GM12874 (cell line): ENCODE measurements around the gene ROCK1.

Experiments used
- TF ChIP-seq, protein P1 (sequence below): IDR thresholded peaks from 2 replicates; pipeline ENCODE4 v1.5.1; 2011; ENCODE audit warnings: low read depth, mild to moderate bottlenecking, control low read depth, low read length, moderate library complexity; ENCODE audit not compliant: insufficient read depth

ROCK1 gene

DNA sequence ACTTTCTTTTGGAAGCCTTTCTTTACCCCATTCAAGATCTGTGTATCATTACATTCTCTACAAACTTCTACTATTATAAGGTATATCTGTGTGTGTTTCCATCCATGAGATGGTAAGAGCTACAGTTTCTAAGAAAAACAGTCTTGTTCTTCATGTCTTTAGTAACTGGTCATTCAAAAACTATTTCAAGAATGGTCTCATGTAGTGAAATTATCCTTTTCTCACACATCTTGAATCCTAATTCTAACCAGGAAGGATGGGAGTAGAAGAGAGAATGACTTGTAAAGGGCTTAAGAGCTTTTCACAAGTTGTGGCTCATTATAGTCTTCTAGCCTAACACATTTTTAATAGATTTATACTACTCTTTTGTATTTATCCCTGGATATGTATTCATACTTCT, 47.3 kb downstream of the ROCK1 start:
- TF ChIP-seq, protein P1, sequence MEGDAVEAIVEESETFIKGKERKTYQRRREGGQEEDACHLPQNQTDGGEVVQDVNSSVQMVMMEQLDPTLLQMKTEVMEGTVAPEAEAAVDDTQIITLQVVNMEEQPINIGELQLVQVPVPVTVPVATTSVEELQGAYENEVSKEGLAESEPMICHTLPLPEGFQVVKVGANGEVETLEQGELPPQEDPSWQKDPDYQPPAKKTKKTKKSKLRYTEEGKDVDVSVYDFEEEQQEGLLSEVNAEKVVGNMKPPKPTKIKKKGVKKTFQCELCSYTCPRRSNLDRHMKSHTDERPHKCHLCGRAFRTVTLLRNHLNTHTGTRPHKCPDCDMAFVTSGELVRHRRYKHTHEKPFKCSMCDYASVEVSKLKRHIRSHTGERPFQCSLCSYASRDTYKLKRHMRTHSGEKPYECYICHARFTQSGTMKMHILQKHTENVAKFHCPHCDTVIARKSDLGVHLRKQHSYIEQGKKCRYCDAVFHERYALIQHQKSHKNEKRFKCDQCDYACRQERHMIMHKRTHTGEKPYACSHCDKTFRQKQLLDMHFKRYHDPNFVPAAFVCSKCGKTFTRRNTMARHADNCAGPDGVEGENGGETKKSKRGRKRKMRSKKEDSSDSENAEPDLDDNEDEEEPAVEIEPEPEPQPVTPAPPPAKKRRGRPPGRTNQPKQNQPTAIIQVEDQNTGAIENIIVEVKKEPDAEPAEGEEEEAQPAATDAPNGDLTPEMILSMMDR: no peak

DNA sequence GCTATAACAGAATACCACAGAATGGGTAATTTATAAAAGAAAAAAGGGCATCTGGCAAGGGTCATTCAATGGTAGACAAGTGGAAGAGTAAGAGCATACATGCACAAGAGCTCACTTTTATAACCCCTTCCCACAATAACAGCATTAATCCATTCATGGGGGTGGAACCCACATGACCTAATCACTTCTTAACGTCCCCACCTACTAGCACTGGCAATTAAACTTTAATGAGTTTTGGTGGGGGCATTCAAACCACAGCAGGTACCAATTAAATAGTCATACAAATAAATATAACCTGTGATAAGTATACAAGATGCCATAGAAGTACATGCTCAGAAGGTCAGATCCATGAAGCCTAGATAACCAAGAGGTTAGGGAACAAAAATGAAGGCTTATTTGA, 48.6 kb downstream of the ROCK1 start:
- TF ChIP-seq, protein P1: no peak

DNA sequence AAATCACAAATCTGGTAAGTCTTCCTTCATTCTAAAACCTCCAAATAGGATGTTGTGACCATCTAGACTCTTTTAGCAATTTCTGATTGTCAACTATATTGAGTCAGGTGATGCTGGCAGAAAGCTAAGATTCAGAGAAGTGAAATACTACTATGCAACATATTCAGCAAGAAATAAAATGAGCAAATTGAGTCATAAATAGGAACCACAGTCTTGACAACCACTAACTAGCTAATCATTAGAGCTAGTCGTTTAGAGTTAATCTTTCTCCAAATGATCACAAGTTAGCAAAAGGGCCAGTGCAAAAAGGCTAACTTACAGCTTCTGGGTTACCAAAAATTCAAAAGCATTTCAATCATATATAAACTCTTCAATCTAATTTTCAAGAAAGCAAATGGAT, 54.5 kb downstream of the ROCK1 start:
- TF ChIP-seq, protein P1: no peak

DNA sequence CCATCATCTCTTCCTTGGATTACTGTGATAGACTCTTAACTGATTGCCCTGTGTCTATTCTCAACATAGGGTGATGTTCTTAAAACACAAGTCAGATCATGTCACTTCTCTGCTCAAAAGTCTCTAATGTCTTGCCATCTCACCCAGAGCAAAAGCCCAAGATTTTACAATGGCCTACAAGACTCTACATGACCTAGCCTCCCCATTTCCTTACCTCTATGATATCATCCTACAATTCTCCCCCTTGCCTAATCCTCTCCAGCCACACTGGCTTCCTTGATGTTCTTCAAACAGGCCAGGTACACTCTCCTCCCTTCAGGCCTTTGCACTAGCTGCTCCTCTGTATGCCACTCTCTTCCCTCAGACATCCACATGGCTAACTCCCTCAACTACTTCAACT, 55.1 kb downstream of the ROCK1 start:
- TF ChIP-seq, protein P1: no peak

DNA sequence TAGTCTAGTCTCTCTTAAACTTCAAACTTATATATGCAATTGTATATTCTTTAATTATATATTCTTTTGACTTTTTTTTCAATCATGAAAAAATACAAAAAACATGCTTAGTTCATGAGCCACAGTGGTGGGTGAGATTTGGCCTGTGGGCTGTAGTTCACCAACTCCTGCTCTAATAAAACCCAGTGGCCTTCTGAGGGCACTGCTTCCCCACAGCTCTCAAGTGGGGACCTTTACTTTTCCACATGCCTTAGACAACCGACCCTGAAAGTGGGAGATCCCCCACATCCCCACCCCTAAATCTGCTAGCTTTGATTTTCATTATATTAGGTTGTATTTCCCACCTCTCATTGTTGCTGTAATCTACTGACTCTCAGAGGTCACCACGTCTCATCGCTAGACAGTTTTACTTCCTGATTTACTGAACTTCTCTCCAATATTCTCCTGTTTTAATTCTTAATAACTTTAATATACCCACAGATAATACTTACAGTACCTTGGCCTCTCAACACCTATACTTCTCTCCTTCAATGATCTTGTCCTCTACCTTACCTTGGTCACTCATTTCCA, 57.3 kb downstream of the ROCK1 start:
- TF ChIP-seq, protein P1: no peak

DNA sequence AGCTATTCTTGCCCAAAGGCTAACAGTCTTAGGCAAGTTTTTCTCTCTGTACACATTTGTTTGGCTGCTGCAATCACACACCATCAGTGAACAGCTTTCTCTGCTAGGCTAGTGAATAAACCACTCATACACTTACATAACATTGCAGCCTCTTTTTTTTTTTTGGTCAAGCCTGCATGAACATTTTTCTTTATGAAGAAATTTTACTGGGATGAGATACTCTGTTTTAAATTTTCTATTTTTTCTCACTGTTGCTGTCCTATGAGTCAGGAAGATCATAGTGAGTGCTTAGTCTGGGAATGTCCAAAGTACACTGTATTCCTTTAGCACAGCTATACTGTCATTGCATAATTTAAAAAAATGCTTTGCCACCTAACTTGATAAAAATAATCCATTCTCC, 58.5 kb downstream of the ROCK1 start:
- TF ChIP-seq, protein P1: no peak

DNA sequence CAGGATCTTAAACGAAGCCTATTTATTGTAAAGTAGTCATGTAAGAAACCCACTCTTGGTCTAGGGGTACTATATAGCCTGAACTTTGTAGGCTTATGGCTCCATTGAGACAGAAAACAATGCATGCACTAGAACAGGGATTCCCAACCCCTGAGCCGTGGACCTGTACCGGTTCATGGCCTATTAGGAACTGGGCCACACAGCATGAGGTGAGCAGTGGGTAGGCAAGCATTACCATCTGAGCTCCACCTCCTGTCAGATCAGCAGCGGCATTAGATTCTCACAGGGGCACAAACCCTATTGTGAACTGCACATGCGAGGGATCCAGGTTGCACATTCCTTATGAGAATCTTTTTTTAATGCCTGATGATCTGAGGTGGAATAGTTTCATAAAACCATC, 59.2 kb downstream of the ROCK1 start:
- TF ChIP-seq, protein P1: no peak

DNA sequence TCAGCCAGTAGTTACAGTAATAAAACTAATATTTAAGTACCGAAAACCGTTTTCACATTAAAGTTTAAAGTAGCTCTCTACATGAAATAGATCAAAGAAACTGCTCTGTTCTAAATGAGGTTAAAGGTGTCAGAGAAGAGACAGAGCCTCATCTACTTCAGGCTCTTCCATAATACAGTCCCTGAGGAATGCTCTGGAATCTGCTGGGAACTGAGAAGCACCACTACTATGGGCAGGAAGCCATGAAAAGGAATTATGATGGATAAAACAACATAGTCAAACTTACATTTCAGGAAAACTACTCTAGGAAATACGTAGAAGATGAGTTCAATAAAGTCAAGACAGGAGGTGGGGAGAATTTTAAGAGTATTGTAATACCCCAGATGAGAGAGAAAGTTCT, 60.0 kb downstream of the ROCK1 start:
- TF ChIP-seq, protein P1: no peak
